H1 (cell line): ENCODE results near the gene PDE8B. TPM values are rescaled to one million over a fixed set of nuclear protein-coding genes. Genes with fewer than 3 reads are reported as not detected.

ENCODE experiments used
- CTCF ChIA-PET: fragments of 300-600 bp; sonication (Branson Sonifier 250); formaldehyde crosslinking; loops from one replicate; lab custom pipeline; 2021; ENCODE audit not compliant: partially characterized antibody; lab: Charles Lee
- POLR2A ChIA-PET: fragments of 300-600 bp; sonication (Branson Sonifier 250); formaldehyde crosslinking; loops from one replicate; lab custom pipeline; 2021; ENCODE audit warnings: inconsistent platforms; ENCODE audit not compliant: partially characterized antibody; lab: Charles Lee
- DNase-seq, 2 experiments: peaks; one replicate each; pipeline versions ENCODE4 v3.0.0 to v3.0.0-alpha.2; 2010 to 2022; ENCODE audit warnings: low spot score in 2 of 2, low read depth in 1 of 2, mixed read lengths in 1 of 2
- FAIRE-seq: peaks from 2 replicates; lab custom pipeline; 2011; peaks lifted over from hg19 to GRCh38; lab: Jason Lieb, UNC
- H2AFZ ChIP-seq: 2 replicates; pipeline ENCODE4 v1.8.1; 2012; ENCODE audit warnings: low read length, inconsistent platforms
- H2AK5ac ChIP-seq: 2 replicates; pipeline ENCODE4 v1.6.1; 2013; ENCODE audit warnings: low read depth, low read length
- H2BK120ac ChIP-seq: replicated peaks from 2 replicates; pipeline ENCODE3; 2013; ENCODE audit warnings: low read depth, low read length, inconsistent platforms
- H2BK12ac ChIP-seq: 2 replicates; pipeline ENCODE4 v1.6.1; 2013; ENCODE audit warnings: low read depth, low read length
- H2BK15ac ChIP-seq: 2 replicates; pipeline ENCODE4 v1.6.1; 2013; ENCODE audit warnings: low read length
- H2BK20ac ChIP-seq: 2 replicates; pipeline ENCODE4 v1.6.1; 2013; ENCODE audit warnings: low read length
- H2BK5ac ChIP-seq: 2 replicates; pipeline ENCODE4 v1.6.1; 2013; ENCODE audit warnings: low read depth, low read length
- H3K14ac ChIP-seq: 2 replicates; pipeline ENCODE4 v1.6.1; 2013; ENCODE audit warnings: inconsistent platforms; ENCODE audit not compliant: insufficient read length
- H3K18ac ChIP-seq: 2 replicates; pipeline ENCODE4 v1.6.1; 2013; ENCODE audit warnings: low read length; ENCODE audit errors: extremely low read depth
- H3K23ac ChIP-seq: 2 replicates; pipeline ENCODE4 v1.6.1; 2013; ENCODE audit warnings: inconsistent platforms; ENCODE audit not compliant: insufficient read length
- H3K23me2 ChIP-seq: 2 replicates; pipeline ENCODE4 v1.6.1; 2013; ENCODE audit warnings: low read depth, low read length
- H3K27ac ChIP-seq: 2 replicates; pipeline ENCODE4 v1.6.1; 2011; ENCODE audit warnings: low read depth, low read length, inconsistent platforms
- H3K27me3 ChIP-seq, 4 experiments: replicated peaks in 1 of 4; 1 replicate in 1 of 4; 2 replicates in 3 of 4; pipeline versions ENCODE4 v1.6.1 to v1.8.1; 2011 to 2013; ENCODE audit warnings: low read length in 3 of 4, mild to moderate bottlenecking in 3 of 4, inconsistent platforms in 2 of 4, mixed read lengths in 2 of 4, moderate library complexity in 1 of 4; ENCODE audit not compliant: control insufficient read depth in 3 of 4, insufficient read depth in 3 of 4; ENCODE audit errors: extremely low read depth in 1 of 4
- H3K36me3 ChIP-seq, 4 experiments: 2 replicates each; pipeline versions ENCODE4 v1.6.1 to v1.8.1; 2011 to 2013; ENCODE audit warnings: mild to moderate bottlenecking in 4 of 4, low read length in 3 of 4, moderate library complexity in 2 of 4, control low read depth in 1 of 4, inconsistent platforms in 1 of 4; ENCODE audit not compliant: insufficient read depth in 4 of 4, control insufficient read depth in 2 of 4
- H3K4ac ChIP-seq: replicated peaks from 2 replicates; pipeline ENCODE3; 2013; ENCODE audit warnings: low read length, low read depth, mixed read lengths, inconsistent platforms; ENCODE audit not compliant: insufficient read length
- H3K4me1 ChIP-seq, 4 experiments: replicated peaks in 1 of 4; 1 replicate in 1 of 4; 2 replicates in 3 of 4; pipeline versions ENCODE4 v1.6.1 to v1.8.1; 2011 to 2013; ENCODE audit warnings: low read length in 3 of 4, inconsistent platforms in 2 of 4, mixed read lengths in 1 of 4; ENCODE audit not compliant: insufficient read depth in 4 of 4, control insufficient read depth in 3 of 4
- H3K4me2 ChIP-seq, 2 experiments: 2 replicates each; pipeline versions ENCODE4 v1.6.1 to v1.8.1; 2011 to 2013; ENCODE audit warnings: low read depth in 2 of 2, low read length in 2 of 2, control low read depth in 1 of 2, inconsistent platforms in 1 of 2, mild to moderate bottlenecking in 1 of 2; ENCODE audit not compliant: insufficient read depth in 1 of 2
- H3K4me3 ChIP-seq, 4 experiments: fragments of 200-600, 300-600 bp in 1 of 4; sonication (generic), shearing (Covaris generic), sonication (Bioruptor Twin) in 1 of 4; 2 replicates each; pipeline versions ENCODE4 v1.5.1 to v1.8.1; 2011 to 2016; ENCODE audit warnings: low read length in 4 of 4, low read depth in 3 of 4, control low read depth in 2 of 4, inconsistent platforms in 2 of 4, mild to moderate bottlenecking in 2 of 4, mixed read lengths in 1 of 4, moderate library complexity in 1 of 4; ENCODE audit not compliant: insufficient read depth in 2 of 4; ENCODE audit errors: extremely low read depth in 1 of 4
- H3K56ac ChIP-seq: replicated peaks from 2 replicates; pipeline ENCODE3; 2013; ENCODE audit warnings: low read depth, mild to moderate bottlenecking, mixed read lengths, low read length, inconsistent platforms; ENCODE audit not compliant: insufficient read length
- H3K79me1 ChIP-seq: 2 replicates; pipeline ENCODE4 v1.6.1; 2013; ENCODE audit warnings: low read depth, low read length, control low read depth
- H3K79me2 ChIP-seq, 2 experiments: 2 replicates each; pipeline versions ENCODE4 v1.6.1 to v1.8.1; 2012 to 2013; ENCODE audit warnings: low read length in 2 of 2, mild to moderate bottlenecking in 2 of 2, inconsistent platforms in 1 of 2; ENCODE audit not compliant: insufficient read depth in 2 of 2, control insufficient read depth in 1 of 2
- H3K9ac ChIP-seq, 4 experiments: replicated peaks in 1 of 4; 1 replicate in 1 of 4; 2 replicates in 3 of 4; pipeline versions ENCODE4 v1.6.1 to v1.8.1; 2011 to 2013; ENCODE audit warnings: low read depth in 3 of 4, low read length in 3 of 4, control low read depth in 2 of 4, mild to moderate bottlenecking in 2 of 4, moderate library complexity in 2 of 4, inconsistent platforms in 1 of 4; ENCODE audit errors: extremely low read depth in 1 of 4
- H3K9me3 ChIP-seq, 2 experiments: 2 replicates each; pipeline versions ENCODE4 v1.6.1 to v1.8.1; 2012 to 2013; ENCODE audit warnings: mild to moderate bottlenecking in 2 of 2, moderate library complexity in 2 of 2, control low read depth in 1 of 2, inconsistent platforms in 1 of 2, low read depth in 1 of 2, low read length in 1 of 2, mixed read lengths in 1 of 2; ENCODE audit not compliant: insufficient read depth in 2 of 2
- H4K20me1 ChIP-seq, 2 experiments: replicated peaks in 1 of 2; 2 replicates each; pipeline versions ENCODE3 to v1.8.1; 2011 to 2013; ENCODE audit warnings: inconsistent platforms in 2 of 2, low read length in 2 of 2, mild to moderate bottlenecking in 1 of 2; ENCODE audit not compliant: insufficient read depth in 2 of 2, control insufficient read depth in 1 of 2
- H4K5ac ChIP-seq: 2 replicates; pipeline ENCODE4 v1.6.1; 2013; ENCODE audit warnings: low read length, low read depth, mixed read lengths, inconsistent platforms; ENCODE audit not compliant: insufficient read length
- H4K8ac ChIP-seq: 2 replicates; pipeline ENCODE4 v1.8.0; 2013; ENCODE audit warnings: mild to moderate bottlenecking, moderate library complexity, low read length, inconsistent platforms; ENCODE audit not compliant: insufficient read depth; ENCODE audit errors: extremely low read depth
- H4K91ac ChIP-seq: replicated peaks from 2 replicates; pipeline ENCODE3; 2013; ENCODE audit warnings: low read length, mixed read lengths, inconsistent platforms; ENCODE audit not compliant: insufficient read length
- ASH2L ChIP-seq: fragments of 200-600, 300-600 bp; sonication (generic); IDR thresholded peaks from one replicate; pipeline ENCODE4 v1.7.1; 2017; ENCODE audit warnings: low read length
- CHD1 ChIP-seq: IDR thresholded peaks from 2 replicates; pipeline ENCODE4 v1.6.1; 2012; ENCODE audit warnings: low read depth, low read length, improper control_type of control experiment
- FOSL1 ChIP-seq: IDR thresholded peaks from 2 replicates; pipeline ENCODE4 v1.6.1; 2011; ENCODE audit warnings: mild to moderate bottlenecking, low read depth, low read length, moderate library complexity; ENCODE audit not compliant: insufficient read depth
- JUND ChIP-seq: IDR thresholded peaks from 2 replicates; pipeline ENCODE4 v1.6.1; 2011; ENCODE audit warnings: mild to moderate bottlenecking, improper control_type of control experiment, low read length
- PHF8 ChIP-seq: fragments of 200-600 bp; sonication (generic); conservative IDR thresholded peaks from 2 replicates; pipeline ENCODE4 v1.7.1; 2012; ENCODE audit warnings: low read depth, mild to moderate bottlenecking, inconsistent platforms, low read length, moderate library complexity
- WGBS, 2 experiments: shearing (Covaris generic) in 1 of 2; methylation state at CpG; one replicate each; pipeline versions ENCODE4 v1.1.6 to v1.1.7; 2013 to 2015; ENCODE audit warnings: low lambda C conversion rate in 2 of 2, mixed read lengths in 2 of 2, inconsistent platforms in 1 of 2, low coverage in 1 of 2, missing lambda C conversion rate in 1 of 2; ENCODE audit not compliant: insufficient replicate concordance in 2 of 2, insufficient coverage in 1 of 2, insufficient read length in 1 of 2; ENCODE audit errors: extremely low coverage in 1 of 2, missing lambda C conversion rate in 1 of 2; 5-methylcytosine and 5-hydroxymethylcytosine counted together
- polyA plus RNA-seq, 7 experiments: library from polyadenylated mRNA; depleted of rRNA in 3 of 7; stranded (reverse) in 5 of 7; unstranded in 2 of 7; fragments of >200 nt in 5 of 7; fragments of 200-250 nt in 2 of 7; gene quantifications; 1 replicate in 5 of 7; 2 replicates in 1 of 7; 4 replicates in 1 of 7; pipeline versions ENCODE4 v1.2.1 to v1.2.3, GENCODE V29; 2011 to 2013; ENCODE audit warnings: missing spikeins in 2 of 7, mixed read lengths in 2 of 7
- total RNA-seq: library from RNA; stranded (reverse); fragmentation: NEBNext Ultra II Directional; extraction: Animal tissue kit (Norgen Biotek cat#: 25700); gene quantifications from 2 replicates; pipeline ENCODE4 v1.2.1, GENCODE V29; 2021
- TF ChIP-seq, protein P1 (sequence below): IDR thresholded peaks from 2 replicates; pipeline ENCODE4 v1.6.1; 2011; ENCODE audit warnings: low read depth, mild to moderate bottlenecking, low read length; ENCODE audit not compliant: insufficient read depth
- TF ChIP-seq, protein P2 (sequence below): IDR thresholded peaks from 2 replicates; pipeline ENCODE4 v1.6.1; 2011; ENCODE audit warnings: low read length, improper control_type of control experiment

PDE8B gene
- total and polyA plus RNA-seq, 2 of the 8 experiments (the other 6 are each of a cell fraction or from before 2014, with no cell fraction given) = 0.32 to 1.1 TPM

DNA sequence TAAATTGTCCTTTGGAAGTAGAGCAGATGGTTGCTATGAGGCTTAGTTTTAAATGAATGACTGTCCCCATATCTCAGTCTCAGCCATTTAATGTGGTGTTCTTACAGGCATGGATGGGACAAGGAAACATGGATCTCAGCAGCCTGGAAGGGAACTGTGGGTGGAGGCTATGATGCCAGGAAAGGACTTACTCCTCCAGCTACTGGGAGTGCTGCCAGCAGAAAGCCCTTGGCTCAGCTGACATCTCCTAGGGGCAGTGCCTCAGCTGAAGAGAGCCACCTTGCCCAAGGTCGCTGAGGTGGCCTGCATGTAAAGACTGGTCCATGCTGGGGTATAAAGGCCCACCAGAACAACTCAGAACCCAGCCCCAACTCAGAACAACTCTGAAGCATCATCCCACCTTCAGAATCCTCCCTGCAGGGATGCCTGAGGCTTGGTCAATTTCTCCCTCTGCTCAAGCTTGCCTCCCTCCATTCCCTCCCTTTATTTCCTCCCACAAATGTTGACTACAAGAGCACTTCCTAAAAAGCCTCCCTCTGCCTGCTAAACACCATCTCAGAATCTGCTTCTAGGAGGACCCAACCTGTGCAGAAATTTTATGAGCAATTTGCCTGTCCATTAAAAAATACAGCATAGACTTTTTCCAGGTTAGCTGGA, 1.8 kb upstream of the PDE8B start:
- Histone ChIP-seq H4K20me1 (no peaks in the 10 kb centered on the region), H3K79me2 (no peaks in the 10 kb centered on the region), H3K18ac (no peak overlapping the region), H3K27me3 (peaks cover 15 to 51% (median 40%) of the 10 kb centered on the region in 4 experiments), H3K23ac (no peak overlapping the region), H2BK15ac (no peak overlapping the region), H3K23me2 (peaks cover 10% of the 10 kb centered on the region; the same call in 1 of the 2 replicates), H3K9ac (no peak overlapping the region), H4K8ac (peak overlapping the region; percentile 35; the same call in 1 of the 2 replicates), H3K56ac (no peak overlapping the region), H3K9me3 (no peaks in the 10 kb centered on the region), H3K79me1 (no peaks in the 10 kb centered on the region), H3K14ac (no peak overlapping the region), H2AFZ (no peak overlapping the region), H3K4me1 (peaks cover 3 to 6% (median 5%) of the 10 kb centered on the region in 4 experiments; a peak in 3 of 7 replicates), H2BK120ac (no peak overlapping the region), H4K5ac (no peak overlapping the region), H4K91ac (no peak overlapping the region), H3K4me3 (no peak overlapping the region), H2BK12ac (no peak overlapping the region), H3K4me2 (no peak overlapping the region), H2AK5ac (no peak overlapping the region), H3K36me3 (no peaks in the 10 kb centered on the region; a peak in 1 of 8 replicates), H3K27ac (no peak overlapping the region), H3K4ac (no peak overlapping the region), H2BK5ac (no peak overlapping the region), H2BK20ac (no peak overlapping the region)
- POLR2A ChIA-PET = no interaction called here
- 100% methylated on average over 1 of the region's 1 CpG; no CpG with 5 or more reads in 1 of the 2 experiments for WGBS, 2 experiments
- FAIRE-seq = no peak
- CTCF ChIA-PET = interaction anchor here (1.5 to 1.9 kb wide), 2 partner anchors 9 to 10 kb away, joined by 8 to 10 read pairs; no protein-coding TSS in a partner anchor
- TF ChIP-seq, protein P1, sequence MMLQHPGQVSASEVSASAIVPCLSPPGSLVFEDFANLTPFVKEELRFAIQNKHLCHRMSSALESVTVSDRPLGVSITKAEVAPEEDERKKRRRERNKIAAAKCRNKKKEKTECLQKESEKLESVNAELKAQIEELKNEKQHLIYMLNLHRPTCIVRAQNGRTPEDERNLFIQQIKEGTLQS = no peak
- no peak for TF ChIP-seq JUND
- TF ChIP-seq CHD1 = no peak
- TF ChIP-seq, protein P2, sequence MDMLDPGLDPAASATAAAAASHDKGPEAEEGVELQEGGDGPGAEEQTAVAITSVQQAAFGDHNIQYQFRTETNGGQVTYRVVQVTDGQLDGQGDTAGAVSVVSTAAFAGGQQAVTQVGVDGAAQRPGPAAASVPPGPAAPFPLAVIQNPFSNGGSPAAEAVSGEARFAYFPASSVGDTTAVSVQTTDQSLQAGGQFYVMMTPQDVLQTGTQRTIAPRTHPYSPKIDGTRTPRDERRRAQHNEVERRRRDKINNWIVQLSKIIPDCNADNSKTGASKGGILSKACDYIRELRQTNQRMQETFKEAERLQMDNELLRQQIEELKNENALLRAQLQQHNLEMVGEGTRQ = no peak
- no peak for TF ChIP-seq PHF8
- TF ChIP-seq ASH2L = no peak
- TF ChIP-seq FOSL1 = no peak
- no peak for DNase-seq
